Superior temporal gyrus (tissue), 1 donor: ENCODE measurements around the gene HERC4.
A peak's percentile ranks its signal among the peaks of the same experiment; 100 is the strongest.

Experiments used
- DNase-seq: peaks from one replicate; pipeline ENCODE4 v3.0.0-alpha.2; 2016; ENCODE audit errors: extremely low spot score

HERC4 gene, protein sequence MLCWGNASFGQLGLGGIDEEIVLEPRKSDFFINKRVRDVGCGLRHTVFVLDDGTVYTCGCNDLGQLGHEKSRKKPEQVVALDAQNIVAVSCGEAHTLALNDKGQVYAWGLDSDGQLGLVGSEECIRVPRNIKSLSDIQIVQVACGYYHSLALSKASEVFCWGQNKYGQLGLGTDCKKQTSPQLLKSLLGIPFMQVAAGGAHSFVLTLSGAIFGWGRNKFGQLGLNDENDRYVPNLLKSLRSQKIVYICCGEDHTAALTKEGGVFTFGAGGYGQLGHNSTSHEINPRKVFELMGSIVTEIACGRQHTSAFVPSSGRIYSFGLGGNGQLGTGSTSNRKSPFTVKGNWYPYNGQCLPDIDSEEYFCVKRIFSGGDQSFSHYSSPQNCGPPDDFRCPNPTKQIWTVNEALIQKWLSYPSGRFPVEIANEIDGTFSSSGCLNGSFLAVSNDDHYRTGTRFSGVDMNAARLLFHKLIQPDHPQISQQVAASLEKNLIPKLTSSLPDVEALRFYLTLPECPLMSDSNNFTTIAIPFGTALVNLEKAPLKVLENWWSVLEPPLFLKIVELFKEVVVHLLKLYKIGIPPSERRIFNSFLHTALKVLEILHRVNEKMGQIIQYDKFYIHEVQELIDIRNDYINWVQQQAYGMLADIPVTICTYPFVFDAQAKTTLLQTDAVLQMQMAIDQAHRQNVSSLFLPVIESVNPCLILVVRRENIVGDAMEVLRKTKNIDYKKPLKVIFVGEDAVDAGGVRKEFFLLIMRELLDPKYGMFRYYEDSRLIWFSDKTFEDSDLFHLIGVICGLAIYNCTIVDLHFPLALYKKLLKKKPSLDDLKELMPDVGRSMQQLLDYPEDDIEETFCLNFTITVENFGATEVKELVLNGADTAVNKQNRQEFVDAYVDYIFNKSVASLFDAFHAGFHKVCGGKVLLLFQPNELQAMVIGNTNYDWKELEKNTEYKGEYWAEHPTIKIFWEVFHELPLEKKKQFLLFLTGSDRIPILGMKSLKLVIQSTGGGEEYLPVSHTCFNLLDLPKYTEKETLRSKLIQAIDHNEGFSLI

DNA sequence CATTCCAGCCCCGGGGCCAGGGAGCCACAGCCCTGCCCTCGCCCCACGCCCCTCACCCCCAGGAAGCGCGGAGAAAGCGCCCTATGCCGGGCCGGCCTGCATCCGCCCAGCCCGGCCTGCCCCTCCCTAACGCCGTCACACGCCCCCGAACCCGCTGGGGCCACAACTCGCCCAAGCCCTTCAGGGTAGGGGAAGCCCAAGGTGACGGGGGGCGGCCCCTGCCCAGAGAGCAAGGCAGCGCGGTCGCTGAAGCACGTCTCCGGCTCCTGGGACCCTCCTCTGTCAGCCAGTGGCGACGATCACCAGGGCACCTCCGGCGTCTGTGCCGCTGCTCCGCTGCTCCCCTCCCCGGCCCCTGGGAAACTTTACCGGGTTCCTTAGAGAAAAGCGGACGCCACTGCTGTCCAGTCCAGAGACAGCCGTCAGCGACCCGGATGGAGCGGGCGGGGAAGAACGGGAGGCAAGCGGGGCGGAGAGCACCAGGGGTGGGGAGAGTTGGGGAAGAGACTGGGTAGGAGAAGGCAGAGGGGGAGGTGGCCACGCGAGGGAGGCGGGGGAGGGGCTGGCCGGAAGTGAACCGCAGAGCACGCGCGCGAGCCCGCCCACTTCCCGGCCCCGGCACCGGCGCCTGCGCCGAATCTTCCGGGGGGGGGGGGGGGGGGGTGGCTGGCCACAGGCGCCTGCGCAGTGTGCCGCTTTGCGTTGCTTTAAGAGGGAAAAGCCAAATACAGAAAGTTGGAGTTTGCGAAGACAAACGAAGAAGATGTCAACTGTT, at the start of gene HERC4:
TSS of gene HERC4 (minus strand) at position 509 of the 775 bp plus-strand sequence. CDS start 2,175 bp downstream, outside the sequence.
- DNase-seq: peak; percentile 87

DNA sequence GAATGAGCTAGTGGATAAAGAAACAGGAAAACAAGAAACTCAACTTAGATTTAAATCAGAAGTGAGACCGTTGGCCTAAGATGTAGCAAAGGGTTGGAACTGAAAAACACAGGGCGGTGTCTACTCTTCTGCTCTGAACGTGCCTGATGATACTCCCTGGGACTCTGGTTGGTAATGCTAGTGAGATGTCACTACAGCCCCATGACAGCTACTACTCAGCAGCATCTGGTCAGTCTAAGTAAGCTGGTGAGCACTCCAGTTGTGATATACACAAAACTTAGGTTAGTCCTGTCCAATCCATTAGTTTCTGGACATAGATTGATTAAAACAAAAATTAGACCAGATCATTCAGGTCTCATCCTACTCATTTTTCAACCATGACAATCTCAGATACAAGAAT, 49.6 kb upstream of the HERC4 start:
- no peak for DNase-seq

DNA sequence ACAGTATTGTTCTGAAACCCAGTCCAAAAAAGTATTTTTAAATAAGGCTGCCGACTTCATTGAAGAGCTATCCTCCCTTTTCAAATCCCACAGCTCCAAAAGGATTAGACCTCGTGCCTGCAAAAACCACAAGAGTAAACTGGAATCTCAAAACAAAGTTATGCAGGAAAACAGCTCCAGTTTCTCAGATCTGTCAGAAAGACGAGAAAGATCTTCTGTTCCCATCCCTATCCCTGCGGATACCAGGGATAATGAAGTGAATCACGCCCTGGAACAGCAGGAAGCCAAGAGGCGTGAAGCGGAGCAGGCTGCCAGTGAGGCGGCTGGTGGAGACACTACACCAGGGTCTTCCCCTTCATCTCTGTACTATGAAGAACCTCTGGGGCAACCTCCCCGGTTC, 46.8 kb upstream of the HERC4 start:
- DNase-seq: no peak

DNA sequence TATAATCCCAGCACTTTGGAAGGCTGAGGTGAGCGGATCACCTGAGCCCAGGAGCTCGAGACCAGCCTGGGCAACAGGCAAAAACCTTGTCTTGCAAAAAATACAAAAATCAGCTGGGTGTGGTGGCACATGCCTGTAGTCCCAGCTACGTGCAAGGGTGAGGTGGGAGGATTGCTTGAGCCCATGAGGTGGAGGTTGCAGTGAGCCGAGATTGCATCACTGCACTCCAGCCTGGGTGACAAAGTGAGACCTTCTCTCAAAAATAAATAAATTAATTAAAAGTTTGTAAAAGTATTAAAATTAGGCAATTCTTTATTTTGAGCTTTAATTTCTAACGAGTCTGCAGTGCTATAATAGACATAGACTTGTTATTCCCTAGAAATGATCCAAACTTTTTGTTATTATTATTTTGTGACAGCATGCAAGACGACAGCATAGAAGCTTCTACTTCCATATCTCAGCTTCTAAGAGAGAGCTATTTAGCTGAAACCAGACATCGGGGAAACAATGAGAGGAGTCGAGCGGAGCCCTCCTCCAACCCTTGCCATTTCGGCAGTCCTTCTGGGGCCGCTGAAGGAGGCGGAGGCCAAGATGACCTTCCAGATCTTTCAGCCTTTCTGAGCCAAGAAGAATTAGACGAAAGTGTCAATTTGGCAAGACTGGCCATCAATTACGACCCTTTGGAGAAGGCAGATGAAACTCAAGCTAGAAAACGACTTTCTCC, 46.1 kb upstream of the HERC4 start:
- DNase-seq: no peak

DNA sequence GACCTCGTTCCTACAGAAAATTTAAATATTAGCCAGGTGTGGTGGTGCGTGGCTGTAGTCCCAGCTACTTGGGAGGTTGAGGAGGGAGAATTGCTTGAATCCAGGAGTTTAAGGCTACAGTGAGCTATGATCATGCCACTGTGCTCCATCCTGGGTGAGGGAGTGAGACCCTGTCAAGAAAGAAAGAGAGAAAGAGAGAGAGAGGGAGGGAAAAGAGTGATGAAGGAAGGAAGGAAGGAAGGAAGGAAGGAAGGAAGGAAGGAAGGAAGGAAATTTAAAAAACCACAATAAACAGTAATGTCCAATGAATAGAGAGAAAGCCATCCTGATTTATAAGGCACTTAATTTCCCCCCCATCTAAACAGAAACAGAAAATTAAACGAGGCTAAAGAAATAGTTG, 43.6 kb upstream of the HERC4 start:
- no peak for DNase-seq

DNA sequence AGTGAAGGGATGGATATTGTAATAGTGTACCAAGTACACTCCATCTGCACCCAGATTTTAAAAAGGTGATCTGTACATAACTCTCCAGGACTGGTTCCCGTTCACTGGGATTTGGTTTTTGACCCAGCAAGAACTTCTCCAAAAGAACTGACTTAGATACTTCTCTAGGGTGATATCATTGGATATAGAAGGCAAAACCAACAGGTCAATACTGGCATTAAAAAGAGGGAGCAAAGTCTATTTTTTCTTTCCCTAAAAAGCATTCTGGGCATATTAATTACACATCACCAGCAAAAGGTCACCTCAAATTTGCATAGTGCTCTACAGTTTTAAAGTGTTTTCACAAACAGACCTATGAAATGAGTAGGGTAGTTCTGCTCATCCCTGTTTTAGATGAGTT, 37.8 kb upstream of the HERC4 start:
- DNase-seq: no peak

DNA sequence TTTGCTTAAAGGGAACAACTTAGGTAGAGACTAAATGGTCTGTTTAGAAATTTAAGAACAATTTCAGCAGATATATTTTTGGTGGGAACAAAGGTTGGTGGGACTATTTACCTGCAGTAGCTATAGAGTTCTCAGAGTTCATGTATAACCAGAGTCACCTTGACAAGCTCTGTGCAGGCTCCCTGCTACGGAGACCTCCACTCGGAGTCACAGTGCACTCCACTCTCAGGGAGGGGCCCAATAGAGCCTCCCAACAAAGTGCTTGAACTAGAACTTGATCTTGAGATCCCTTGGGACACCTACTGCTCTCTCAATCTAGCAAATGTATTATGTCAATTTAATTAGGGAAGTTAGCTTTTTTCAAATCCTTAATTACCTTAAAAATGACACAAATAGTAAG, 36.5 kb upstream of the HERC4 start:
- no peak for DNase-seq

DNA sequence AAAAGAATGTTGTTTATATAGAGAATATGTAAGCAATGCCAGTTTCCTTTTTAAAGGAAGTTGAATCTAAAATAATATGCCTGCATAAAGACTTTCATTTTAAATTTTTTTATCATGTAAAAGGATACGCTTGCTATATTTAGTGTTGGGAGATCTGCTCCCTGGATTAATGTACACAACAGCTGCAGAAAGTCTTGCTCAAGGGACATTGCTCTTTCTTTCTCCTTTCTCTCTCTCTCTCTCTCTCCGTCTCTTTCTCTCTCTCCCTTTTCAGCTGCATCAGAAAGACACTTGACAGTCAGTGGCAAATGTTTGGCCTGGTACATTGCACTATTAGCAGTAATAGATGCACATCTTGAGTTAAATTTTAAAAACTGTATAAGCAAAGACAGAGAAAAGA, 34.9 kb upstream of the HERC4 start:
- DNase-seq: no peak

DNA sequence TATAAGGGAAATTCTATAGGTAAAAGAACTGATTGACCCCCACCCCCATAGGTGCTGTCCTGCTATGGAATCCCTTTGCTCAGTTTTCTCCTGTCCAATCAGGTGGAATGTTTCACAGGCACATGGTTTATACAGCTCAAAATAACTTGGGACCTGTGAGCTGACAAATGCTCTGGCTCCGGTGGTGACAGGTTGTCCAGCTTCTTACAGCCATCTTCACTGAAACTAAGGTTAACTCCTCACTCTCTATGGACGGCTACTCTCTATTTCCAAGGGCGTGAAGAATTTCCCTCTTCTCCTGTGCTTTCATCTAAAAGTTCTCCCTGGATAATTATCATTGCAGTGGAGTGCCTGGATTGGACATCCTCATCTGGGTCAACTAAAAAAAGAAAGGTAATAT, 34.2 kb upstream of the HERC4 start, which contains the start of gene MYPN:
TSS of gene MYPN (plus strand) at position 158 of the 400 bp plus-strand sequence. CDS start 11,951 bp downstream, outside the sequence.
- no peak for DNase-seq

DNA sequence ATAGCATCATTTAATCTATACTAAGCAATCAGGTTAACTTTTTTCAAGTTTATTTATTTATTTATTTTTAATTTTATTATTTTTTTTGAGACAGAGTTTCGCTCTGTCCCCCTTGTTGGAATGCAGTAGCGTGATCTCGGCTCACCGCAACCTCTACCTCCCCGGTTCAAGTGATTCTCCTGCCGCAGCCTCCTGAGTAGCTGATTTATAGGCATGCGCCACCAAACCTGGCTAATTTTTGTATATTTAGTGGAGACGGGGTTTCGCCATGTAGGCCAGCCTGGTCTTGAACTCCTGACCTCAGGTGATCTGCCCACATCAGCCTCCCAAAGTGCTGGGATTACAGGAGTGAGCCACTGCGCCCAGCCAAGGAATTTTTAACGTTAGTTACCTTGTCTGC, 33.6 kb upstream of the HERC4 start:
- no peak for DNase-seq

DNA sequence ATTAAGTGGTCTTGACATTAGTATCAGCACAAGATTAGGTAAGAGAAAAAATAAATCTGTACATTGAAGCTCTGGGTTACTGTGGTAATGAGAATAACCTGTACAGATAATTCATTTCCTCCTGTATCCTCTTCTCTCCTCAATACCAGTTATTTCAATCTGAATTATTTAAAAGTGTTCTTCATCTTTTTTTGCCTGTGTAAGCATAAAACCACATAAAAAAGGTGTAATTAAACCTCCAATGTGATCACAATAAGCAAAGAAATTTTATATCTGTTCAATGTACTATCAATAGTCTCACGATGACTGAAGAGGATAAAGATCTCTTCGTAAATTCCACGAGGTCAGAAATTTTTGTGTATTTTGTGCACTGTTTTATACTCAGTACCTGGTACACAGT, 33.0 kb upstream of the HERC4 start:
- no peak for DNase-seq

DNA sequence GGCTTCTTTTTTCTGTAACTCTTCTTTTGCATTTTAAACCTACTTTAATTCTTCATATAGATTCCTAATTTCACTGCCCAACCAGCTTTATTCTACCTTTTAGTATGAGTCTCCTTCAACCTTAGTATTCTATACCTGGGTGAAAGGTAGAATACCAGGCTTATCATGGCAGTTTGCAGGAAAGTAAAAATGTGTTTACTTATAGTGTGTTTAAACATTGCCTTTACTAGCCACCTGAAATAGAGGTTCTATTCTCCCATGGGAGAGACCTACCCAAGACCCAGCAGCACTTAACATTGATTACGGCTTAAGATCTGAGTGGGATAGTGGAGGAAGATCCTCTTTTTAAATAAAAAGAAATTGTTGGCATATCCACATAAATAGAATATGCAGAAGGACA, 32.6 kb upstream of the HERC4 start:
- DNase-seq: no peak

DNA sequence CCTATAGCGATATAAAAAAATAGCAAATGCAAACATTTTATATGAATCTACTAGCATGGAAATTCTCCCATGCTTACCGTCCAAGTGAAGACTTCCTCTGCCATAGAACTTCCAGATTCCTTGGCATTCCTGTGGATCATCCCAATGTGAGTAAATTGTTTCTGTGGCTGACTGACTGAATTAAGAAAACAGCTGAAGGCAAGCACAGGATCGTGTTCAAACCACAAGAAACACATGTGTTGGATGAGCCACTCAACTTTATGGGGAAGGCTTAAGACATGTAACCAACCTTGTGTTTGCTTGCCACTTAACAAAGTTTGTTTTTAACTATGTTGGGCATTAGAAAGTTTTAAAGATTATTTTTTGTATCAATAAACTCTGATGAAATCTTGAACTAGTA, 31.6 kb upstream of the HERC4 start:
- no peak for DNase-seq

DNA sequence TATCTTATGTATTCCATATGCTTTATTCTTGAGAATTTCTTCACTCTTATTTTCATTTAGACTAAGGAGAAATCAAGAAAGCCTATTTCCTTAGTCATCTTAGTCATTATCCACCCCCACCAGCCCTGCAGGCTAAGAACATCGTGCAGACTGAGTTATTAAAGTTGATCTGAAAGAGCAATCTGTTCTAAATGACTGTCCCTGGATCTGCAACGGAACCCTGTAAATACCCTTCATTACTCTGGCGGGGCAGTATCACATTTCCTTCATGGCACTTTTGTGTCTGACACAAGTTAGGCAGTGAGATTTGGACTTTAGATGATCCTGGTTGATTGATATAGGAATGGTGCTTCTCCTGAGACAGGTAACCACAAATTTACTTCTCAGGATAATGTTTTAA, 30.7 kb upstream of the HERC4 start:
- DNase-seq: no peak

DNA sequence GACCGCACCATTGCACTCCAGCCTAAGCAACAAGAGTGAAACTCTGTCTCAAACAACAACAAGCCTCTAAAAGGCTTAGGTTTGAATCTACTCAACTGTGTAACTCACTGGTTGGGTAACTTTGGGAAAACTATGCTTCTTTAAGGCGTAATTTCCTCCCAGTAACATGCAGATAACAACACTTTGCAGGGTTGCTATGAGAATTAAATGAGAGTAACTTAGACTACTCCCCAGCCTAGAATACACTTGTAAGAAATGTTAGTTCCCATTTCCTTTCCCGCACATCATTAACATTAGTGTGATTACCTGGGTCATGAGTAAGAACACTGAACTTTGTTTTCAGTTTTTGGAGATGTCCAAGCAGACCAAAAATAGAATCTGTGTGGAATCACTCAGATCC, 28.8 kb upstream of the HERC4 start:
- no peak for DNase-seq

DNA sequence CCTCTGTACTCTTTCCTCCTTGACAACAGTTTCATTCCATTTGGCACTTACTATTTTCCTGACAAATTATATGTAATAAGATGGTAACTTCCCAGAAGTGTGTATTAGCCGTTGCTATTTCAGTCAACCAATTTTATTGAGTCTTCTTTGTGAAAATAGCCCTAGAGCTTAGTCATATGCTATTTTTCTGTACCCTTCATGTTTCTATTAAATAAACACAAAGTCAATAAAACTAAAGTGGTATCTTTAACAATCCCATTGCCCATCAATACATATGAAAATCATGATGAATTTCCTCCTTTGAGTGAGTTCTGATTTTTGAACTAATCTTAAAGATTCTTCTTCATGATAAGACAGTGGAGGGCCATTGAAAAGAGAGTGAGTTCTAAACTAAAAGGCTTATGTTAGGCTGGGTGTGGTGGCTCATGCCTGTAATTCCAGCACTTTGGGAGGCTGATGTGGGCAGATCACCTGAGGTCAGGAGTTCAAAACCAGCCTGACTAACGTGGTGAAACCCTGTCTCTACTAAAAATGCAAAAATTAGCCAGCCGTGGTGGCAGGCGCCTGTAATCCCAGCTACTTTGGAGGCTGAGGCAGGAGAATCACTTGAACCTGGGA, 28.3 kb upstream of the HERC4 start:
- no peak for DNase-seq

DNA sequence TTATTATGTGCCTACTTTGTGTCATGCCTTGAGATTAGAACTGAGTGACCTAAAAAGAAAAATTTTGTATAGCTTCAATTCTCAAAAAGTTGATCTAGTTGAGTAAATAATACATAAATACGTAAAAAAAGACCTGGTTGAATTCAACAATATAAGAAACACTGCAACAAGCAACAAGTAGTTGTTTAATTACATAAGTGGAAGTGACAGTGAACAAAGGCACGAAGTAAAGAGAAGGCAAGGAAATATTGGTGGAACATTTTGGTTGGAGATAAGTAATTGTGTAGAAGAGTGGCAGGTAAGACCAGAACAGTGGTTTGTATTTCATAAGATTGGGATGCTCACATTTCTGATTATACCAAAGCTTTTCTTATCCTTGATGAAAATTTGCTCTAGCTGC, 26.0 kb upstream of the HERC4 start:
- DNase-seq: no peak

DNA sequence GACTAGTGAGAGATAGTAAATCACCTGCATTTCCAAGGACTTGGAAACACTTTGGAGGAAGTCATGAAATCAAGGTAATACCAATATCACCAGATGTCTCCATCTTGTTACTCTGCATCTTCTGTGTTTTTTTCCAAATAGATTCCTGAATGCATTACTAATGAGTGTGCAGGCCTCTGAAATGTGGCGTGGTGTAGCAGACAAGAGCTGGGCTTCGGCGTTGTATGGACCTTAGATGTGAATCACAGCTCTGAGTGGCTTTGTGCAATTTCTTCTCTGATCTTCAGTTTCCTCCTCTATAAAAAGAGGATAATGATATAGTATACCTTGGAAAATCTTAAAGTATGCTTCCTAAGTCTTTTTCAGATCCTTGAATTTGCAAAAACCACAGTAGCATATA, 24.7 kb upstream of the HERC4 start:
- DNase-seq: no peak

DNA sequence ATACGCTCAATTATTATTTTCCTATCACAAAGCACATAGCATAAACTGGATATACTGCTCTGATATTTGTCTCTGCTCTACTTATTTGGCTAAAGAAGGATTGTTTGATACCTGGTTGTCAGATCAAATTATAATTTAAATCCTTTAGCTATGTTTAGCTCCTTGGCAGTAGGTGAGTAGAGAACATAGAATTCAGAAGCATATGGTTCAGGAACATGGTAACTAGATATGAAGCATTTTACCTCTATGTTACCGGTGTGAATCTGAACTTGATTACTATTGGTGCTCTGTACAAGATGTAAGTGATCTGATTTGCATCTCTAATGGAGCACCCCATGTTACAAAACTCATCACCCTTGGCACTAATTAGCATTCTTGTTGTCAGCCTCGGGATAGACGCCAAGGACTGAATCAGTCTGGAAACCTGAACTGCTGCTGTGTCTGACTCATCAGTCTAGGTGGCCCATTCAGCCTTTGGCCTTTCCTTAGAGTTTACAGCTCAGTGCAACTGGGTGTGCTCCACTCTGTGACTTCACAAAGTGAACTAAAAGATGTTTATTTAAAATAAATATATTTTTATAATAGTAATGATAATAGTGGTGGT, 21.9 kb upstream of the HERC4 start:
- no peak for DNase-seq

DNA sequence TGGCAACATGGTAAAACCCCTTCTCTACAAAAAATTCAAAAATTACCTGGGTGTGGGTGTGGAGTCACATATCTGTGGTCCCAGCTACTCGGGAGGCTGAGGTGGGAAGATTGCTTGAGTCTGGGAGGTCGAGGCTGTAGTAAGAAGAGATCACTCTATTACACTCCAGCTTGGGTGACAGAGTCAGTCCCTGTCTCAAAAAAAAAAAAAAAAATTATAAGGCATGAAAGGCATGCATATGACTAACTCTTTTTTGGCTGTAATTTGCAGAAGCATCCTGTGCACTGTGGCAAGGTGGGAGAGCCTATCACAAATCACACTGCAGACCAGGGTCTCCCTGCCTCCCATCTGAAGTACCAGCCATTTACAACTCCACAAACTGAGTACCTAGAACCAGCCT, 20.1 kb upstream of the HERC4 start:
- no peak for DNase-seq
